ENCODE measurements around the gene TP53TG5.

DNA sequence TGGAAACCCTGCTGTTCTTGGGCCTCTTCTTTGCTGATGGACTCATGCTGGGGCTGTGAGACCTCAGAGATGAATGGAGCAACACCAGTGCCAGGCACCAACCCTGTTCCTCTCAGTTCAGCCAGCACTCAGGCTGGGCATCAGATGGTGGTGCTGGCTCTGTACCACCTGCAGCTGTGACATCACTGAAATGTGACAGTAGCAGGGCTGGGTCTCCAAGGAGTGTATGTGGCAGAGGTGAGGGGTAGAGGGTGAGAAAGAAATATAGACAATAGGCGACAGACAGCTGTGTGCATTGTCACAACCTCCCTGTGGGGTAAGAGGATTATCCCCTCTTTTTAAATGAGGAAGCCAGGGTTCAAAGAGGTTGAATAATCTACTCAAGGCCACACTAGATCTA, at the start of gene TP53TG5:
- no peak for TF ChIP-seq POLR2A (IDR thresholded peaks at IDR 0.05; ENCODE audit: low read depth, low read length)
- TF ChIP-seq POLR2AphosphoS5 (IDR thresholded peaks at IDR 0.05; ENCODE audit: low read depth, low read length), result no peak
